Uterus (tissue), 4 donors: ENCODE results near the gene GPR33. TPM values are rescaled to one million over a fixed set of nuclear protein-coding genes. Genes with fewer than 3 reads are reported as not detected.

Experiments
- DNase-seq, 2 donors: peaks; one replicate each; pipeline ENCODE4 v3.0.0-alpha.2; 2019 to 2020
- H3K27ac ChIP-seq, 2 donors: fragments of 200-600 bp; sonication (generic); 1 replicate in 1 of 2; 2 replicates in 1 of 2; pipeline ENCODE4 v1.5.1; 2016 to 2018
- H3K27me3 ChIP-seq, 2 donors: fragments of 200-600 bp; sonication (generic); one replicate each; pipeline ENCODE4 v1.5.1; 2018 to 2019; ENCODE audit warnings: control low read depth in 1 of 2
- H3K36me3 ChIP-seq, 2 donors: fragments of 200-600 bp; sonication (generic); one replicate each; pipeline ENCODE4 v1.5.1; 2019; ENCODE audit warnings: control low read depth in 1 of 2
- H3K4me1 ChIP-seq, 2 donors: fragments of 200-600 bp; sonication (generic); one replicate each; pipeline ENCODE4 v1.5.1; 2018 to 2019; ENCODE audit warnings: control low read depth in 1 of 2
- H3K4me3 ChIP-seq, 2 donors: fragments of 200-600 bp; sonication (generic); 1 replicate in 1 of 2; 2 replicates in 1 of 2; pipeline ENCODE4 v1.5.1; 2018 to 2019; ENCODE audit warnings: mild to moderate bottlenecking in 1 of 2
- H3K9me3 ChIP-seq, 2 donors: fragments of 200-600 bp; sonication (generic); one replicate each; pipeline ENCODE4 v1.5.1; 2019; ENCODE audit warnings: control low read depth in 1 of 2
- CTCF ChIP-seq, 4 experiments: fragments of 200-600 bp in 2 of 4; fragments of 450-650 bp in 2 of 4; sonication (generic) in 2 of 4; IDR thresholded peaks; one replicate each; pipeline ENCODE4 v1.5.1; 2016 to 2019; ENCODE audit warnings: antibody characterized with exemption in 4 of 4, mild to moderate bottlenecking in 2 of 4, moderate library complexity in 1 of 4
- POLR2A ChIP-seq, 2 donors: fragments of 450-650 bp; IDR thresholded peaks; one replicate each; pipeline ENCODE4 v1.6.1; 2016; ENCODE audit warnings: antibody characterized with exemption in 2 of 2, mild to moderate bottlenecking in 1 of 2, moderate library complexity in 1 of 2
- intact Hi-C: fragments of 100-400 bp; cut with DNase I; formaldehyde crosslinking; loops from one replicate; pipeline ENCODE4 v1.15.1; 2023; ENCODE audit warnings: low total_unique reads
- total RNA-seq, 4 donors: library from RNA; depleted of rRNA in 3 of 4; stranded (reverse); fragments of >200 nt in 3 of 4; gene quantifications; one replicate each; pipeline versions ENCODE4 v1.1.0 to v1.2.4, GENCODE V29; 2014 to 2023
- donor health status: DM: yes; HTN: yes; CAD: no.

The GPR33 gene
- total RNA-seq, 4 donors from 2014 or later: not detected

GRCh38 chr14:31480156-31480555 lies 7.7 kb downstream of the GPR33 start:
- H3K4me1 ChIP-seq: no peaks in the 10 kb centered on the region
- no peak overlapping the region for H3K27ac ChIP-seq
- no peak overlapping the region for H3K4me3 ChIP-seq
- DNase-seq: no peak
- H3K27me3 ChIP-seq: no peaks in the 10 kb centered on the region
- TF ChIP-seq CTCF (IDR thresholded peaks at IDR 0.05): no peak
- TF ChIP-seq POLR2A (IDR thresholded peaks at IDR 0.05): no peak
- no peaks in the 10 kb centered on the region for H3K9me3 ChIP-seq
- H3K36me3 ChIP-seq: no peaks in the 10 kb centered on the region
- intact Hi-C loops: no loop called here

- DNase-seq: no peak
- no peaks in the 10 kb centered on the region for H3K36me3 ChIP-seq
- H3K4me1 ChIP-seq: no peaks in the 10 kb centered on the region
- no peaks in the 10 kb centered on the region for H3K27me3 ChIP-seq
- H3K27ac ChIP-seq: no peak overlapping the region
- intact Hi-C loops: no loop called here
- H3K9me3 ChIP-seq: no peaks in the 10 kb centered on the region
- TF ChIP-seq POLR2A (IDR thresholded peaks at IDR 0.05) (no peak), CTCF (IDR thresholded peaks at IDR 0.05) (no peak)
- H3K4me3 ChIP-seq: no peak overlapping the region
These were observed 8.8 kb downstream of the GPR33 start for GRCh38 chr14:31479027-31479426.

- no peak for TF ChIP-seq POLR2A (IDR thresholded peaks at IDR 0.05)
- no peak for TF ChIP-seq CTCF (IDR thresholded peaks at IDR 0.05)
- H3K27ac ChIP-seq: no peak overlapping the region
- no peaks in the 10 kb centered on the region for H3K9me3 ChIP-seq
- no peaks in the 10 kb centered on the region for H3K4me1 ChIP-seq
- intact Hi-C loops: no loop called here
- H3K27me3 ChIP-seq: no peaks in the 10 kb centered on the region
- no peak for DNase-seq
- no peak overlapping the region for H3K4me3 ChIP-seq
- no peaks in the 10 kb centered on the region for H3K36me3 ChIP-seq
These were observed 10.6 kb downstream of the GPR33 start for GRCh38 chr14:31477248-31477647.

GRCh38 chr14:31476131-31476866 lies 11.5 kb downstream of the GPR33 start:
- H3K4me3 ChIP-seq: no peak overlapping the region
- H3K27ac ChIP-seq: no peak overlapping the region
- DNase-seq: no peak
- intact Hi-C loops: no loop called here
- H3K4me1 ChIP-seq: no peaks in the 10 kb centered on the region
- TF ChIP-seq CTCF (IDR thresholded peaks at IDR 0.05) (no peak), POLR2A (IDR thresholded peaks at IDR 0.05) (no peak)
- H3K9me3 ChIP-seq: no peaks in the 10 kb centered on the region
- H3K36me3 ChIP-seq: no peaks in the 10 kb centered on the region
- no peaks in the 10 kb centered on the region for H3K27me3 ChIP-seq

- intact Hi-C loops: no loop called here
- Histone ChIP-seq H3K27me3 (no peaks in the 10 kb centered on the region), H3K4me1 (no peaks in the 10 kb centered on the region), H3K36me3 (no peaks in the 10 kb centered on the region), H3K4me3 (no peak overlapping the region), H3K27ac (no peak overlapping the region), H3K9me3 (no peaks in the 10 kb centered on the region)
- TF ChIP-seq POLR2A (IDR thresholded peaks at IDR 0.05): no peak
- TF ChIP-seq CTCF (IDR thresholded peaks at IDR 0.05): no peak
- no peak for DNase-seq
These were observed 21.3 kb downstream of the GPR33 start for GRCh38 chr14:31466554-31466953.
